ENCODE data around the gene MFRP.
A peak's percentile ranks its signal among the peaks of the same experiment; 100 is the strongest.

Gene MFRP

GRCh38 chr11:119338318-119338890 is 8.1 kb downstream of the MFRP start:
- DNase-seq (ENCODE audit: low read depth) = no peak

GRCh38 chr11:119337581-119338317 is 8.8 kb downstream of the MFRP start:
- DNase-seq (ENCODE audit: low read depth) = no peak

- no peak for DNase-seq (ENCODE audit: low read depth)
These were observed 9.6 kb downstream of the MFRP start for GRCh38 chr11:119336744-119337469.

GRCh38 chr11:119335655-119336543 is 10.6 kb downstream of the MFRP start:
- DNase-seq (ENCODE audit: low read depth) = no peak

GRCh38 chr11:119335091-119335654 is 11.3 kb downstream of the MFRP start:
- no peak for DNase-seq (ENCODE audit: low read depth)

- DNase-seq (ENCODE audit: low read depth) = peak; percentile 90
These were observed 12.2 kb downstream of the MFRP start, which contains the start of gene RNF26 for GRCh38 chr11:119334174-119334930. RNF26 (plus strand) TSS chr11:119334527; CDS start chr11:119335123, 596 bp downstream.

GRCh38 chr11:119332111-119332765 is 14.3 kb downstream of the MFRP start:
- no peak for DNase-seq (ENCODE audit: low read depth)

GRCh38 chr11:119330237-119330636 is 16.3 kb downstream of the MFRP start:
- DNase-seq (ENCODE audit: low read depth) = no peak

- DNase-seq (ENCODE audit: low read depth) = no peak
These were observed 17.2 kb downstream of the MFRP start for GRCh38 chr11:119329320-119329719.

GRCh38 chr11:119324189-119324588 is 22.3 kb downstream of the MFRP start:
- DNase-seq (ENCODE audit: low read depth) = no peak

- peak; percentile 70 for DNase-seq (ENCODE audit: low read depth)
These were observed 22.9 kb downstream of the MFRP start for GRCh38 chr11:119323532-119324033.

GRCh38 chr11:119322921-119323531 is 23.5 kb downstream of the MFRP start:
- no peak for DNase-seq (ENCODE audit: low read depth)

- no peak for DNase-seq (ENCODE audit: low read depth)
These were observed 24.2 kb downstream of the MFRP start for GRCh38 chr11:119322360-119322739.

GRCh38 chr11:119320776-119321524 is 25.6 kb downstream of the MFRP start:
- DNase-seq (ENCODE audit: low read depth) = no peak

- no peak for DNase-seq (ENCODE audit: low read depth)
These were observed 26.2 kb downstream of the MFRP start for GRCh38 chr11:119320240-119320775.

- DNase-seq (ENCODE audit: low read depth) = no peak
These were observed 26.7 kb downstream of the MFRP start for GRCh38 chr11:119319700-119320239.

- no peak for DNase-seq (ENCODE audit: low read depth)
These were observed 27.3 kb downstream of the MFRP start for GRCh38 chr11:119319136-119319699.

Data from T follicular helper cell (primary cell).